ENCODE measurements around the gene CFAP61.

Gene CFAP61

DNA sequence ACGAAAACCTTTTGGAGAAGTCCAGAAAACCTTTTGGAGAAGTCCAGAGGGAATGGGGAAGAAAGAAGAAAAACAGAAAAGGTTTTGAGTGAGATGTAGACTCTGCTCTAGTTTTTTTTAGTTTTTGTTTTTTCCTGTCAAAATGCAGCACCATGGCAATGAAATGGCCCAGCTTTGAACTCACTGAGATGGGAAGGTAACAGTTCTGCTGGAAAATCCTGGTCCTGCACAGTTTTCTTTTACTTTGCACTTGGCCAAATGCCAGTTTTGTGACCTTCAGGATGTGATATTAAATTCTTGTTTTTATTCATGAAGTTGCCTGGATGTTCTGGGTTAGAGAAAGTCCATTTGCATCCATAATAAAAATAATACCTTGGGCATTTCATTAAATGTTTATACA, 145.7 kb downstream of the CFAP61 start:
- no peak overlapping the region for H3K9ac ChIP-seq (ENCODE audit: low read length)
- no peaks in the 10 kb centered on the region for H4K20me1 ChIP-seq (ENCODE audit: low read depth, low read length)
- no peak overlapping the region for H3K4me3 ChIP-seq (ENCODE audit: insufficient read depth, low read length, poor library complexity, severe bottlenecking)
- no peaks in the 10 kb centered on the region for H3K27me3 ChIP-seq (ENCODE audit: low read length)
- no peaks in the 10 kb centered on the region for H3K9me3 ChIP-seq (ENCODE audit: insufficient read depth, low read length)
- H2AFZ ChIP-seq (ENCODE audit: low read depth, low read length, severe bottlenecking): no peak overlapping the region
- no peaks in the 10 kb centered on the region for H3F3A ChIP-seq (ENCODE audit: insufficient read depth)
- no peaks in the 10 kb centered on the region for H3K36me3 ChIP-seq (ENCODE audit: low read length)
- no peaks in the 10 kb centered on the region for H3K9me2 ChIP-seq (replicated peaks; ENCODE audit: insufficient read depth, low read length)
- H3K79me2 ChIP-seq (ENCODE audit: insufficient read depth, low read length): no peaks in the 10 kb centered on the region
- no peak overlapping the region for H3K4me2 ChIP-seq (ENCODE audit: low read depth, low read length, poor library complexity, severe bottlenecking)
- no peak overlapping the region for H3K27ac ChIP-seq (ENCODE audit: low read depth, low read length)
- no peak for TF ChIP-seq EZH2phosphoT487 (conservative IDR thresholded peaks at IDR 0.05; ENCODE audit: low read length)
- TF ChIP-seq, protein P1, sequence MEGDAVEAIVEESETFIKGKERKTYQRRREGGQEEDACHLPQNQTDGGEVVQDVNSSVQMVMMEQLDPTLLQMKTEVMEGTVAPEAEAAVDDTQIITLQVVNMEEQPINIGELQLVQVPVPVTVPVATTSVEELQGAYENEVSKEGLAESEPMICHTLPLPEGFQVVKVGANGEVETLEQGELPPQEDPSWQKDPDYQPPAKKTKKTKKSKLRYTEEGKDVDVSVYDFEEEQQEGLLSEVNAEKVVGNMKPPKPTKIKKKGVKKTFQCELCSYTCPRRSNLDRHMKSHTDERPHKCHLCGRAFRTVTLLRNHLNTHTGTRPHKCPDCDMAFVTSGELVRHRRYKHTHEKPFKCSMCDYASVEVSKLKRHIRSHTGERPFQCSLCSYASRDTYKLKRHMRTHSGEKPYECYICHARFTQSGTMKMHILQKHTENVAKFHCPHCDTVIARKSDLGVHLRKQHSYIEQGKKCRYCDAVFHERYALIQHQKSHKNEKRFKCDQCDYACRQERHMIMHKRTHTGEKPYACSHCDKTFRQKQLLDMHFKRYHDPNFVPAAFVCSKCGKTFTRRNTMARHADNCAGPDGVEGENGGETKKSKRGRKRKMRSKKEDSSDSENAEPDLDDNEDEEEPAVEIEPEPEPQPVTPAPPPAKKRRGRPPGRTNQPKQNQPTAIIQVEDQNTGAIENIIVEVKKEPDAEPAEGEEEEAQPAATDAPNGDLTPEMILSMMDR (IDR thresholded peaks at IDR 0.05; ENCODE audit: insufficient read depth, low read length, poor library complexity, severe bottlenecking): no peak

DNA sequence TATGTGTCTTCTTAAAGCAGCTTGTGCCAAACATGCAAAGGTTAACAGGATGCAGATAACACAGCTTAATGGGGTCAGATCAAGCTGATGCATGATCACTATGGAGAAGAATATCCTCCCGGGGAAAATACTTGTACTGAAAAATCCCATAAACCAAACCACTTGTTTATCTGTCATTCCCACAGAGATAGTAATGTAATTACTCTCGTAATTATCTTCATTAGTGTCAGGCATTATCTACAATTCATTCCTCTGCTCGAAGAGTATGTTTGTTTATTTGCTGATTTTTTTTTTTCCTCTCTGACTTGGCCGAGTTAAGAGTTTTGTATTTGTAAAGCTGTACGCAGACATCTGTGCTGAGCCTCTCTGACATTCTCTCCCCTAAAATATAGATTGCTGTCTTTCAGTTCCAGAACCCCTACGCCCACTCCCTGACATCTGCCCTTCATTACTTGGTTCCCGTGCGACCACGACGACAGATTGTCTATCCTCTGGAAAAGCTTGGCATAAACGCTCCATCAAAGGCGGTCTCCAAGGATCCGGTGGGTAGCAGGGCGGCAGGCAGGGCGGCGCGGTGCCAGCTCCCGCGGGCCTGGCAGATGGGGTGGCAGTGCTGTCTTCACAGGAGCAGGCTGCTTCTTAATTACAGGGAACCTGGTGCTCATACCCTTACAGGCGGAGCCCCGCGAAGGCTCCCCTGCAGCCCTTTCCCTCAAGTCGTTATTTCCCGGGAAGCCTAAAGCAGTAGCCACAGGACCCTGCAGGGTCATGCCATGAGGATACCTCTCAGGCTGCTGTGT, 147.2 kb downstream of the CFAP61 start:
- H3K4me3 ChIP-seq (ENCODE audit: insufficient read depth, low read length, poor library complexity, severe bottlenecking): no peak overlapping the region
- TF ChIP-seq, protein P1 (IDR thresholded peaks at IDR 0.05; ENCODE audit: insufficient read depth, low read length, poor library complexity, severe bottlenecking): no peak
- TF ChIP-seq EZH2phosphoT487 (conservative IDR thresholded peaks at IDR 0.05; ENCODE audit: low read length): no peak
- no peaks in the 10 kb centered on the region for H3K27me3 ChIP-seq (ENCODE audit: low read length)
- no peaks in the 10 kb centered on the region for H3K9me3 ChIP-seq (ENCODE audit: insufficient read depth, low read length)
- no peak overlapping the region for H3K27ac ChIP-seq (ENCODE audit: low read depth, low read length)
- no peaks in the 10 kb centered on the region for H3K36me3 ChIP-seq (ENCODE audit: low read length)
- H3K9me2 ChIP-seq (replicated peaks; ENCODE audit: insufficient read depth, low read length): no peaks in the 10 kb centered on the region
- H3K4me2 ChIP-seq (ENCODE audit: low read depth, low read length, poor library complexity, severe bottlenecking): no peak overlapping the region
- no peak overlapping the region for H2AFZ ChIP-seq (ENCODE audit: low read depth, low read length, severe bottlenecking)
- H3F3A ChIP-seq (ENCODE audit: insufficient read depth): no peaks in the 10 kb centered on the region
- no peaks in the 10 kb centered on the region for H3K79me2 ChIP-seq (ENCODE audit: insufficient read depth, low read length)
- no peak overlapping the region for H3K9ac ChIP-seq (ENCODE audit: low read length)
- H4K20me1 ChIP-seq (ENCODE audit: low read depth, low read length): no peaks in the 10 kb centered on the region

DNA sequence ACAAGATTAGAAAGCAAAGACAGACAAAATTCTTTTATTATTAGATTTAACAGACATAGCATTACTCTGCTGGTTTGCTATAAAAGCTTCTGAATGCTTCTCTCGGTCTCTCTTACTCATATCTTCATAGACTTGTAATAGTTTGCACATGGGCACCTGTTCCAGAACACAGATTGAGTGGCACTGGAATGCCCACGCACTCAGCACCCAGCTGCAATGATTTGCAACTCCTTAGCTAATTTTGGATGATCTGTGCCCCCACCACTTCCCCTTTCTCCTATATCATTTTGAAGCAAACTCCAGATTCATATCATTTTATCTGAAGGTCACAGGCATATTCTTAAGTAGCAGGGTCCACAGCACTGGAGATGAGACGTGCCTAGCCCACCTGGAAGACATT, 148.8 kb downstream of the CFAP61 start:
- no peak overlapping the region for H2AFZ ChIP-seq (ENCODE audit: low read depth, low read length, severe bottlenecking)
- H3K27ac ChIP-seq (ENCODE audit: low read depth, low read length): no peak overlapping the region
- TF ChIP-seq, protein P1 (IDR thresholded peaks at IDR 0.05; ENCODE audit: insufficient read depth, low read length, poor library complexity, severe bottlenecking): no peak
- no peak for TF ChIP-seq EZH2phosphoT487 (conservative IDR thresholded peaks at IDR 0.05; ENCODE audit: low read length)
- H3K27me3 ChIP-seq (ENCODE audit: low read length): no peaks in the 10 kb centered on the region
- no peaks in the 10 kb centered on the region for H3F3A ChIP-seq (ENCODE audit: insufficient read depth)
- H3K9ac ChIP-seq (ENCODE audit: low read length): no peak overlapping the region
- no peaks in the 10 kb centered on the region for H3K36me3 ChIP-seq (ENCODE audit: low read length)
- no peaks in the 10 kb centered on the region for H3K79me2 ChIP-seq (ENCODE audit: insufficient read depth, low read length)
- H3K9me2 ChIP-seq (replicated peaks; ENCODE audit: insufficient read depth, low read length): no peaks in the 10 kb centered on the region
- H4K20me1 ChIP-seq (ENCODE audit: low read depth, low read length): no peaks in the 10 kb centered on the region
- no peaks in the 10 kb centered on the region for H3K9me3 ChIP-seq (ENCODE audit: insufficient read depth, low read length)
- no peak overlapping the region for H3K4me2 ChIP-seq (ENCODE audit: low read depth, low read length, poor library complexity, severe bottlenecking)
- no peak overlapping the region for H3K4me3 ChIP-seq (ENCODE audit: insufficient read depth, low read length, poor library complexity, severe bottlenecking)
